Measurements from ENCODE around the gene C2orf69. TPM values are rescaled to one million over a fixed set of nuclear protein-coding genes. Genes with fewer than 3 reads are reported as not detected.
"Not testable (repeated sequence)": the region's sequence is repeated elsewhere in the genome, so short reads cannot be mapped to it uniquely, and the experiment has no call there.

The C2orf69 gene
- total and polyA plus RNA-seq, 2 donors (not counting 1 experiment from before 2014, with no cell fraction given): 10.3 to 13.2 TPM

- H3K9ac ChIP-seq (ENCODE audit: insufficient read depth, low read length): peak overlapping the region; percentile 95
- H3K36me3 ChIP-seq (ENCODE audit: control insufficient read depth, insufficient read depth, low read length): peaks cover 1% of the 10 kb centered on the region
- TF ChIP-seq EZH2 (IDR thresholded peaks at IDR 0.05; ENCODE audit: low read length, missing control alignments) (no peak), CTCF (conservative IDR thresholded peaks at IDR 0.05 in 1 of 2, IDR thresholded peaks at IDR 0.05 in 1 of 2; ENCODE audit: low read depth in 1 of 2, low read length in 2 of 2) (no peak)
- no peaks in the 10 kb centered on the region for H3K4me1 ChIP-seq (ENCODE audit: control insufficient read depth, extremely low read depth, insufficient read depth, low read length)
- peak overlapping the region; percentile 77 to 88 (median 84) for H3K4me3 ChIP-seq (replicated peaks in 1 of 4; ENCODE audit: control extremely low read depth in 1 of 4, insufficient read depth in 1 of 4, low read depth in 3 of 4, low read length in 4 of 4)
- H3K4me2 ChIP-seq (ENCODE audit: extremely low read depth, insufficient read depth, low read length): peak overlapping the region; percentile 92
- no peaks in the 10 kb centered on the region for H3K9me3 ChIP-seq (ENCODE audit: control insufficient read depth, insufficient read depth, low read depth, low read length)
- peak overlapping the region; percentile 91 for H3K27ac ChIP-seq (ENCODE audit: insufficient read depth, low read length)
- H2AFZ ChIP-seq (ENCODE audit: low read length): peak overlapping the region; percentile 87
- no peaks in the 10 kb centered on the region for H3K27me3 ChIP-seq (ENCODE audit: control insufficient read depth, insufficient read depth, low read length)
- H4K20me1 ChIP-seq (ENCODE audit: control insufficient read depth, extremely low read depth, insufficient read depth, low read length): no peaks in the 10 kb centered on the region
- no peak for DNase-seq (ENCODE audit: low read depth in 2 of 2)
- H3K79me2 ChIP-seq (ENCODE audit: control insufficient read depth, insufficient read depth, low read length): peaks cover 46% of the 10 kb centered on the region
Measured at GRCh38 chr2:199911877-199912161, 726 bp downstream of the C2orf69 start.

GRCh38 chr2:199912553-199913114 is 1.5 kb downstream of the C2orf69 start:
- not testable (repeated sequence) for H4K20me1 ChIP-seq (ENCODE audit: control insufficient read depth, extremely low read depth, insufficient read depth, low read length); H3K9ac ChIP-seq (ENCODE audit: insufficient read depth, low read length); H3K27ac ChIP-seq (ENCODE audit: insufficient read depth, low read length); H3K36me3 ChIP-seq (ENCODE audit: control insufficient read depth, insufficient read depth, low read length); H3K4me1 ChIP-seq (ENCODE audit: control insufficient read depth, extremely low read depth, insufficient read depth, low read length); H3K9me3 ChIP-seq (ENCODE audit: control insufficient read depth, insufficient read depth, low read depth, low read length); H2AFZ ChIP-seq (ENCODE audit: low read length); H3K27me3 ChIP-seq (ENCODE audit: control insufficient read depth, insufficient read depth, low read length); DNase-seq (ENCODE audit: low read depth in 2 of 2)
- H3K79me2 ChIP-seq (ENCODE audit: control insufficient read depth, insufficient read depth, low read length): peaks cover 53% of the 10 kb centered on the region
- peak overlapping the region; percentile 92 for H3K4me2 ChIP-seq (ENCODE audit: extremely low read depth, insufficient read depth, low read length)
- peak overlapping the region; percentile 77 to 88 (median 84) for H3K4me3 ChIP-seq (replicated peaks in 1 of 4; ENCODE audit: control extremely low read depth in 1 of 4, insufficient read depth in 1 of 4, low read depth in 3 of 4, low read length in 4 of 4)

GRCh38 chr2:199914372-199914958 is 3.4 kb downstream of the C2orf69 start:
- Histone ChIP-seq H3K9me3 (ENCODE audit: control insufficient read depth, insufficient read depth, low read depth, low read length) (no peaks in the 10 kb centered on the region), H4K20me1 (ENCODE audit: control insufficient read depth, extremely low read depth, insufficient read depth, low read length) (no peaks in the 10 kb centered on the region), H3K9ac (ENCODE audit: insufficient read depth, low read length) (no peak overlapping the region), H3K27me3 (ENCODE audit: control insufficient read depth, insufficient read depth, low read length) (no peaks in the 10 kb centered on the region), H3K4me3 (replicated peaks in 1 of 4; ENCODE audit: control extremely low read depth in 1 of 4, insufficient read depth in 1 of 4, low read depth in 3 of 4, low read length in 4 of 4) (no peak overlapping the region), H3K36me3 (ENCODE audit: control insufficient read depth, insufficient read depth, low read length) (peaks cover 1% of the 10 kb centered on the region), H3K79me2 (ENCODE audit: control insufficient read depth, insufficient read depth, low read length) (peaks cover 66% of the 10 kb centered on the region), H3K27ac (ENCODE audit: insufficient read depth, low read length) (no peak overlapping the region), H2AFZ (ENCODE audit: low read length) (no peak overlapping the region), H3K4me2 (ENCODE audit: extremely low read depth, insufficient read depth, low read length) (no peak overlapping the region), H3K4me1 (ENCODE audit: control insufficient read depth, extremely low read depth, insufficient read depth, low read length) (no peaks in the 10 kb centered on the region)
- DNase-seq (ENCODE audit: low read depth in 2 of 2): no peak
- TF ChIP-seq CTCF (conservative IDR thresholded peaks at IDR 0.05 in 1 of 2, IDR thresholded peaks at IDR 0.05 in 1 of 2; ENCODE audit: low read depth in 1 of 2, low read length in 2 of 2): no peak
